ENCODE data around the gene PLAAT4. TPM values are rescaled to one million over a fixed set of nuclear protein-coding genes. Genes with fewer than 3 reads are reported as not detected.

PLAAT4 gene
- total and polyA plus RNA-seq, 10 of the 15 experiments (the other 5 are each of a cell fraction or from before 2014, with no cell fraction given) = 6.0 to 34.3 (median 12.4) TPM

- ChIA-PET SMC1A (ENCODE audit: uncharacterized antibody, unreplicated experiment) (interaction anchor here (0.6 to 1.4 kb wide), 2 partner anchors 10 to 12 kb away, joined by 3 to 4 read pairs; no protein-coding TSS in a partner anchor), RAD21 (ENCODE audit: unreplicated experiment) (interaction anchor here (0.6 kb wide), 1 partner anchor 12 kb away, joined by 3 read pairs; no protein-coding TSS in a partner anchor), CTCF (interaction anchor here (0.6 kb wide), 1 partner anchor 17 kb away, joined by 3 read pairs; no protein-coding TSS in a partner anchor), POLR2A (interaction anchor here (1.1 kb wide), 1 partner anchor 9 kb away, joined by 3 read pairs; no protein-coding TSS in a partner anchor)
- H3K27ac ChIP-seq (ENCODE audit: control insufficient read depth, insufficient read depth) = no peak overlapping the region
- in situ Hi-C loops (cut with MboI) = no loop called here
- TF ChIP-seq, protein P1, sequence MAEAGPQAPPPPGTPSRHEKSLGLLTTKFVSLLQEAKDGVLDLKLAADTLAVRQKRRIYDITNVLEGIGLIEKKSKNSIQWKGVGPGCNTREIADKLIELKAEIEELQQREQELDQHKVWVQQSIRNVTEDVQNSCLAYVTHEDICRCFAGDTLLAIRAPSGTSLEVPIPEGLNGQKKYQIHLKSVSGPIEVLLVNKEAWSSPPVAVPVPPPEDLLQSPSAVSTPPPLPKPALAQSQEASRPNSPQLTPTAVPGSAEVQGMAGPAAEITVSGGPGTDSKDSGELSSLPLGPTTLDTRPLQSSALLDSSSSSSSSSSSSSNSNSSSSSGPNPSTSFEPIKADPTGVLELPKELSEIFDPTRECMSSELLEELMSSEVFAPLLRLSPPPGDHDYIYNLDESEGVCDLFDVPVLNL (IDR thresholded peaks at IDR 0.05; ENCODE audit: low read depth, low read length) = no peak
- TF ChIP-seq, protein P2, sequence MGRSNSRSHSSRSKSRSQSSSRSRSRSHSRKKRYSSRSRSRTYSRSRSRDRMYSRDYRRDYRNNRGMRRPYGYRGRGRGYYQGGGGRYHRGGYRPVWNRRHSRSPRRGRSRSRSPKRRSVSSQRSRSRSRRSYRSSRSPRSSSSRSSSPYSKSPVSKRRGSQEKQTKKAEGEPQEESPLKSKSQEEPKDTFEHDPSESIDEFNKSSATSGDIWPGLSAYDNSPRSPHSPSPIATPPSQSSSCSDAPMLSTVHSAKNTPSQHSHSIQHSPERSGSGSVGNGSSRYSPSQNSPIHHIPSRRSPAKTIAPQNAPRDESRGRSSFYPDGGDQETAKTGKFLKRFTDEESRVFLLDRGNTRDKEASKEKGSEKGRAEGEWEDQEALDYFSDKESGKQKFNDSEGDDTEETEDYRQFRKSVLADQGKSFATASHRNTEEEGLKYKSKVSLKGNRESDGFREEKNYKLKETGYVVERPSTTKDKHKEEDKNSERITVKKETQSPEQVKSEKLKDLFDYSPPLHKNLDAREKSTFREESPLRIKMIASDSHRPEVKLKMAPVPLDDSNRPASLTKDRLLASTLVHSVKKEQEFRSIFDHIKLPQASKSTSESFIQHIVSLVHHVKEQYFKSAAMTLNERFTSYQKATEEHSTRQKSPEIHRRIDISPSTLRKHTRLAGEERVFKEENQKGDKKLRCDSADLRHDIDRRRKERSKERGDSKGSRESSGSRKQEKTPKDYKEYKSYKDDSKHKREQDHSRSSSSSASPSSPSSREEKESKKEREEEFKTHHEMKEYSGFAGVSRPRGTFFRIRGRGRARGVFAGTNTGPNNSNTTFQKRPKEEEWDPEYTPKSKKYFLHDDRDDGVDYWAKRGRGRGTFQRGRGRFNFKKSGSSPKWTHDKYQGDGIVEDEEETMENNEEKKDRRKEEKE (IDR thresholded peaks at IDR 0.05) = no peak
- TF ChIP-seq SIN3A (IDR thresholded peaks at IDR 0.05; ENCODE audit: low read depth, low read length) (no peak), NBN (IDR thresholded peaks at IDR 0.05) (no peak), RB1 (IDR thresholded peaks at IDR 0.05; ENCODE audit: borderline replicate concordance) (no peak), RFX5 (IDR thresholded peaks at IDR 0.05; ENCODE audit: low read depth, low read length) (no peak), MYB (IDR thresholded peaks at IDR 0.05; ENCODE audit: borderline replicate concordance, low read depth, low read length) (no peak), EED (IDR thresholded peaks at IDR 0.05; ENCODE audit: low read depth) (no peak), ASH2L (IDR thresholded peaks at IDR 0.05; ENCODE audit: borderline replicate concordance, low read depth) (no peak), BRCA1 (IDR thresholded peaks at IDR 0.05; ENCODE audit: low read depth, low read length) (no peak), SREBF2 (IDR thresholded peaks at IDR 0.05; ENCODE audit: low read length) (no peak), CHD1 (IDR thresholded peaks at IDR 0.05; ENCODE audit: low read depth, low read length) (no peak), ETV6 (conservative IDR thresholded peaks at IDR 0.05 in 1 of 2, IDR thresholded peaks at IDR 0.05 in 1 of 2; ENCODE audit: borderline replicate concordance in 1 of 2, low read depth in 1 of 2) (no peak), JUNB (IDR thresholded peaks at IDR 0.05) (no peak), NFIC (IDR thresholded peaks at IDR 0.05; ENCODE audit: low read depth, low read length) (no peak), CREM (IDR thresholded peaks at IDR 0.05; ENCODE audit: low read depth) (no peak), SP1 (IDR thresholded peaks at IDR 0.05; ENCODE audit: low read depth, low read length) (no peak), HDAC2 (IDR thresholded peaks at IDR 0.05) (no peak), SMAD1 (IDR thresholded peaks at IDR 0.05; ENCODE audit: low read depth, partially characterized antibody) (no peak)
- TF ChIP-seq, protein P3, sequence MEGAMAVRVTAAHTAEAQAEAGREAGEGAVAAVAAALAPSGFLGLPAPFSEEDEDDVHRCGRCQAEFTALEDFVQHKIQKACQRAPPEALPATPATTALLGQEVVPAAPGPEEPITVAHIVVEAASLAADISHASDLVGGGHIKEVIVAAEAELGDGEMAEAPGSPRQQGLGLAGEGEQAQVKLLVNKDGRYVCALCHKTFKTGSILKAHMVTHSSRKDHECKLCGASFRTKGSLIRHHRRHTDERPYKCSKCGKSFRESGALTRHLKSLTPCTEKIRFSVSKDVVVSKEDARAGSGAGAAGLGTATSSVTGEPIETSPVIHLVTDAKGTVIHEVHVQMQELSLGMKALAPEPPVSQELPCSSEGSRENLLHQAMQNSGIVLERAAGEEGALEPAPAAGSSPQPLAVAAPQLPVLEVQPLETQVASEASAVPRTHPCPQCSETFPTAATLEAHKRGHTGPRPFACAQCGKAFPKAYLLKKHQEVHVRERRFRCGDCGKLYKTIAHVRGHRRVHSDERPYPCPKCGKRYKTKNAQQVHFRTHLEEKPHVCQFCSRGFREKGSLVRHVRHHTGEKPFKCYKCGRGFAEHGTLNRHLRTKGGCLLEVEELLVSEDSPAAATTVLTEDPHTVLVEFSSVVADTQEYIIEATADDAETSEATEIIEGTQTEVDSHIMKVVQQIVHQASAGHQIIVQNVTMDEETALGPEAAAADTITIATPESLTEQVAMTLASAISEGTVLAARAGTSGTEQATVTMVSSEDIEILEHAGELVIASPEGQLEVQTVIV (IDR thresholded peaks at IDR 0.05; ENCODE audit: borderline replicate concordance, partially characterized antibody) = no peak
- no peak overlapping the region for H3K4me3 ChIP-seq
- no peaks in the 10 kb centered on the region for H3K79me2 ChIP-seq (ENCODE audit: control insufficient read depth, insufficient read depth, low read length)
- H3K9me3 ChIP-seq (replicated peaks; ENCODE audit: control insufficient read depth, insufficient read depth, low read length) = no peaks in the 10 kb centered on the region
- WGBS (ENCODE audit: insufficient coverage, insufficient replicate concordance, low lambda C conversion rate, missing lambda C conversion rate) = 95% methylated on average over 4 of the region's 4 CpGs
- H3K27me3 ChIP-seq (replicated peaks in 1 of 2; ENCODE audit: control insufficient read depth in 2 of 2, insufficient read depth in 2 of 2, low read length in 1 of 2) = no peaks in the 10 kb centered on the region
- no peaks in the 10 kb centered on the region for H3K36me3 ChIP-seq (ENCODE audit: control insufficient read depth in 2 of 2, insufficient read depth in 2 of 2, low read length in 1 of 2)
- peaks cover 23% of the 10 kb centered on the region for H3K4me1 ChIP-seq (ENCODE audit: control insufficient read depth, insufficient read depth, low read length)
- intact Hi-C loops (cut with micrococcal nuclease; ENCODE audit: unreplicated experiment) = no loop called here
- H2AFZ ChIP-seq (ENCODE audit: control insufficient read depth, low read depth, low read length) = no peak overlapping the region
- no peaks in the 10 kb centered on the region for H4K20me1 ChIP-seq (ENCODE audit: control insufficient read depth, insufficient read depth)
- H3K4me2 ChIP-seq (ENCODE audit: control insufficient read depth, insufficient read depth) = no peak overlapping the region
- DNase-seq (ENCODE audit: low read depth, low spot score) (no peak), FAIRE-seq (no peak), ATAC-seq (no peak)
- H3K9ac ChIP-seq (ENCODE audit: control insufficient read depth, insufficient read depth, low read length) = no peak overlapping the region
- no TSS peak for BruUV-seq (replicated peaks)
These were observed 18.2 kb downstream of the PLAAT4 start for GRCh38 chr11:63554877-63555223.
